Left cardiac atrium (tissue), 4 donors: ENCODE results near the gene RIPOR3. TPM values are rescaled to one million over a fixed set of nuclear protein-coding genes. Genes with fewer than 3 reads are reported as not detected.
A peak's percentile ranks its signal among the peaks of the same experiment; 100 is the strongest.
"Not testable (repeated sequence)": the region's sequence is repeated elsewhere in the genome, so short reads cannot be mapped to it uniquely, and the experiment has no call there.

ENCODE experiments used
- ATAC-seq, 2 donors: fragments of 200-7000 bp; cut with Tn5 transposase; one replicate each; pipeline ENCODE4 v1.9.1; 2020; ENCODE audit warnings: mild to moderate bottlenecking in 2 of 2, moderate library complexity in 2 of 2
- DNase-seq: peaks from one replicate; pipeline ENCODE4 v3.0.0-alpha.2; 2020
- intact Hi-C, 2 donors: fragments of 100-400 bp; cut with DNase I; formaldehyde crosslinking; loops; one replicate each; pipeline versions ENCODE4 v1.14.1 to v1.15.1; 2022 to 2023
- total RNA-seq, 2 donors: library from RNA; stranded (reverse); fragmentation: NEBNext Ultra II Directional; extraction: Animal tissue kit (Norgen Biotek cat#: 25700); gene quantifications; one replicate each; pipeline ENCODE4 v1.2.1, GENCODE V29; 2021
- donor health status: DM: no; HTN: yes; CAD: no.
- donor health status: DM: no; HTN: yes; CAD: no; lungs with severe emphysema.
- donor health status: DM: yes; HTN: yes; CAD: no.
- donor health status: Dilated cardiomyopathy.

The RIPOR3 gene
- total RNA-seq, 2 donors from 2014 or later: 3.3 to 6.7 TPM

- ATAC-seq (peak in 1 of 2 donors; percentile 41), DNase-seq (no peak)
- intact Hi-C loops: loop anchor here in 1 of 2 donors (10.0 kb wide), 1 partner anchor 46 kb away; no protein-coding TSS in a partner anchor
Measured at GRCh38 chr20:50710492-50711063, 19.2 kb upstream of the RIPOR3 start.

- DNase-seq (no peak), ATAC-seq (no peak)
- intact Hi-C loops: no loop called here
Measured at GRCh38 chr20:50709636-50709973, 18.3 kb upstream of the RIPOR3 start.

GRCh38 chr20:50708845-50709635 is 17.7 kb upstream of the RIPOR3 start:
- DNase-seq: no peak
- no peak for ATAC-seq
- intact Hi-C loops: no loop called here

- intact Hi-C loops: no loop called here
- DNase-seq: no peak
- ATAC-seq: no peak
Measured at GRCh38 chr20:50704971-50705370, 13.6 kb upstream of the RIPOR3 start.

- ATAC-seq (no peak), DNase-seq (no peak)
- intact Hi-C loops: no loop called here
Measured at GRCh38 chr20:50704514-50704913, 13.2 kb upstream of the RIPOR3 start.

- ATAC-seq, DNase-seq, intact Hi-C loops: not testable (repeated sequence)
Measured at GRCh38 chr20:50703651-50704438, 12.5 kb upstream of the RIPOR3 start.

- intact Hi-C loops: no loop called here
Measured at GRCh38 chr20:50701041-50701963, 10.0 kb upstream of the RIPOR3 start.

GRCh38 chr20:50699688-50700087 is 8.3 kb upstream of the RIPOR3 start:
- intact Hi-C loops: no loop called here
- DNase-seq (no peak), ATAC-seq (no peak)

More at GRCh38 chr20:50701041-50701963, 10.0 kb upstream of the RIPOR3 start:
- no peak for DNase-seq
- ATAC-seq: no peak

GRCh38 chr20:50698255-50698654 is 6.9 kb upstream of the RIPOR3 start:
- ATAC-seq, DNase-seq, intact Hi-C loops: not testable (repeated sequence)

- intact Hi-C loops: no loop called here
- DNase-seq (peak; percentile 48), ATAC-seq (peak; percentile 68 to 69)
Measured at GRCh38 chr20:50695135-50695872, 4.0 kb upstream of the RIPOR3 start.

GRCh38 chr20:50694379-50695134 is 3.2 kb upstream of the RIPOR3 start:
- intact Hi-C loops: no loop called here
- DNase-seq (no peak), ATAC-seq (no peak)

- intact Hi-C loops: no loop called here
- ATAC-seq: no peak
- DNase-seq: no peak
Measured at GRCh38 chr20:50693001-50693400, 1.7 kb upstream of the RIPOR3 start.

- intact Hi-C loops: no loop called here
- DNase-seq: no peak
- ATAC-seq: no peak
Measured at GRCh38 chr20:50692552-50692933, 1.2 kb upstream of the RIPOR3 start.

- ATAC-seq (peak; percentile 14 to 20), DNase-seq (no peak)
- intact Hi-C loops: no loop called here
Measured at GRCh38 chr20:50691573-50692551, 520 bp upstream of the RIPOR3 start.

GRCh38 chr20:50689864-50690649 is 1.3 kb downstream of the RIPOR3 start:
- ATAC-seq: peak; percentile 60 to 71
- intact Hi-C loops: no loop called here
- DNase-seq: peak; percentile 33
